HepG2 (cell line): ENCODE data around the gene BAHCC1. TPM values are rescaled to one million over a fixed set of nuclear protein-coding genes. Genes with fewer than 3 reads are reported as not detected.

Experiments
- CAMTA2 ChIP-seq: sonication (generic); formaldehyde crosslinking; IDR thresholded peaks from 2 replicates; pipeline ENCODE4 v1.4.0; 2020; ENCODE audit warnings: mild to moderate bottlenecking, missing genetic modification reagents, borderline replicate concordance
- KLF12 ChIP-seq: sonication (generic); formaldehyde crosslinking; IDR thresholded peaks from 2 replicates; pipeline ENCODE4 v1.4.0; 2020; ENCODE audit warnings: missing genetic modification reagents, borderline replicate concordance
- NFIC ChIP-seq: IDR thresholded peaks from 2 replicates; pipeline ENCODE4 v1.6.1; 2012; ENCODE audit warnings: mild to moderate bottlenecking, low read length, inconsistent platforms
- NR3C1 ChIP-seq: sonication (generic); formaldehyde crosslinking; IDR thresholded peaks from 2 replicates; pipeline ENCODE4 v1.4.0; 2020; ENCODE audit warnings: missing genetic modification reagents
- POLR2AphosphoS5 ChIP-seq: IDR thresholded peaks from 2 replicates; pipeline ENCODE4 v1.6.1; 2012; ENCODE audit warnings: low read depth, low read length
- RCOR2 ChIP-seq: IDR thresholded peaks from 2 replicates; pipeline ENCODE4 v1.6.1; 2016; ENCODE audit warnings: missing biosample characterization, missing genetic modification reagents
- SMAD3 ChIP-seq: sonication (generic); formaldehyde crosslinking; IDR thresholded peaks from 2 replicates; pipeline ENCODE4 v1.4.0; 2020; ENCODE audit warnings: missing genetic modification reagents
- TBX2 ChIP-seq: sonication (generic); formaldehyde crosslinking; IDR thresholded peaks from 2 replicates; pipeline ENCODE4 v1.5.0; 2020; ENCODE audit warnings: missing genetic modification reagents, mild to moderate bottlenecking, borderline replicate concordance
- ZBTB21 ChIP-seq: sonication (generic); formaldehyde crosslinking; IDR thresholded peaks from 2 replicates; pipeline ENCODE4 v1.4.0; 2020; ENCODE audit warnings: missing genetic modification reagents
- ZNF33A ChIP-seq: sonication (generic); formaldehyde crosslinking; IDR thresholded peaks from 2 replicates; pipeline ENCODE4 v1.5.1; 2020; ENCODE audit warnings: missing genetic modification reagents, mild to moderate bottlenecking, moderate library complexity, borderline replicate concordance
- ZNF703 ChIP-seq: sonication (generic); formaldehyde crosslinking; IDR thresholded peaks from 2 replicates; pipeline ENCODE4 v1.5.1; 2020; ENCODE audit warnings: missing genetic modification reagents, mild to moderate bottlenecking, moderate library complexity, borderline replicate concordance
- ZNF788 ChIP-seq: sonication (generic); formaldehyde crosslinking; IDR thresholded peaks from 2 replicates; pipeline ENCODE4 v1.5.0; 2020; ENCODE audit warnings: mild to moderate bottlenecking, missing genetic modification reagents, borderline replicate concordance
- ZNF83 ChIP-seq: sonication (generic); formaldehyde crosslinking; IDR thresholded peaks from 2 replicates; pipeline ENCODE4 v1.4.0; 2020; ENCODE audit warnings: missing genetic modification reagents, mild to moderate bottlenecking, borderline replicate concordance
- ZSCAN12 ChIP-seq: sonication (generic); formaldehyde crosslinking; IDR thresholded peaks from 2 replicates; pipeline ENCODE4 v1.9.0; 2021; ENCODE audit warnings: mild to moderate bottlenecking, missing genetic modification reagents
- ZSCAN9 ChIP-seq: IDR thresholded peaks from 2 replicates; pipeline ENCODE4 v1.6.1; 2016; ENCODE audit warnings: borderline replicate concordance
- polyA plus RNA-seq, 8 experiments: library from polyadenylated mRNA; depleted of rRNA in 3 of 8; stranded (reverse) in 7 of 8; unstranded in 1 of 8; fragments of >200 nt; fragmentation: Illumina TruSeq in 4 of 8; extraction: Trizol in 4 of 8; gene quantifications; 2 replicates each; pipeline versions ENCODE4 v1.2.1 to v1.2.3, GENCODE V29; 2011 to 2016; ENCODE audit warnings: low read depth in 4 of 8, missing spikeins in 1 of 8, mixed read lengths in 1 of 8; ENCODE audit not compliant: insufficient read depth in 1 of 8
- total RNA-seq, 5 experiments: library from RNA; depleted of rRNA; stranded (reverse); fragments of >200 nt; fragmentation: Illumina TruSeq; extraction: Trizol; gene quantifications; 2 replicates each; pipeline ENCODE4 v1.2.3, GENCODE V29; 2016; ENCODE audit warnings: low read depth in 1 of 5
- TF ChIP-seq, protein P1 (sequence below): sonication (generic); formaldehyde crosslinking; IDR thresholded peaks from 2 replicates; pipeline ENCODE4 v1.5.0; 2020; ENCODE audit warnings: mild to moderate bottlenecking, missing genetic modification reagents, borderline replicate concordance
- TF ChIP-seq, protein P2 (sequence below): IDR thresholded peaks from 2 replicates; pipeline ENCODE4 v1.6.1; 2016; ENCODE audit warnings: low read depth
- TF ChIP-seq, protein P3 (sequence below): sonication (generic); formaldehyde crosslinking; conservative IDR thresholded peaks from 2 replicates; pipeline ENCODE4 v1.5.0; 2020; ENCODE audit warnings: missing genetic modification reagents
- TF ChIP-seq, protein P4 (sequence below): sonication (generic); formaldehyde crosslinking; IDR thresholded peaks from 2 replicates; pipeline ENCODE4 v1.9.0; 2021; ENCODE audit warnings: missing genetic modification reagents, borderline replicate concordance

The BAHCC1 gene
- total and polyA plus RNA-seq, 2 of the 13 experiments (the other 11 are each of a cell fraction or from before 2014, with no cell fraction given), result 1.4 to 1.7 TPM

DNA sequence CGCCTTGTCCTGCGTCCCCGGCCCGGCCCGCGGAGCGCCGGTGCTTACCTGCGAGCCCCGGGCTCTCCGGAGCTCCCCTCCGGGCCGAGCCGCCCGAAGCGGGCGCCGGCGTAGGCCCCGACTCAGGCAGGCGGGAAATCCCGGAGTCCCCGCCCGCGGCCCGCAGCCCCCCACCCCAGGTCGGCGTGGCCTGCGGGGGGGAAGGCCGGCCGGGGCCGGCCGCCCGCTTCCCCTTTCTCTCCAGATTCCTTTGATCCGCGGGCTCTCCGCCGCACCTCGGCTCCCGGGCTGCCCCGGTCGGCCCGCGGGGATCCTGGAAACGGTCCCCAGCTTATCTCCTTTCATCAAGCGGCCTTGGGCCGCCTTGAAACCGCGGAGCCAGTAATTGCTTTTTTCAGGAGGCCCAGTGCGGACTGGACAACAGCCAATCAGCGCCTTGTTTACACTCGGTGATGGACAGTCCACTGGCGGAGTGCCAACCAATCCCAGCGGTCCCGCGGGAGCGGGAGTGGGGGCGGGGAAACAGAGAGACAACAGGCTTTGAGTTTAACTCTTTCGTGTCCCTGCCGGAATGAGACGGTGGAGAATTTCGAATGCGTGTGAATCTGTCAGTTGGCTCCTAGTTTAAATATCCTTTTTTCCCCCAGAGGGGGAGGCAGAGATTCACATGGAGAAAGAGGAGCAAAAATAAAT is 1.4 kb upstream of the BAHCC1 start (continued):
- TF ChIP-seq, protein P1, sequence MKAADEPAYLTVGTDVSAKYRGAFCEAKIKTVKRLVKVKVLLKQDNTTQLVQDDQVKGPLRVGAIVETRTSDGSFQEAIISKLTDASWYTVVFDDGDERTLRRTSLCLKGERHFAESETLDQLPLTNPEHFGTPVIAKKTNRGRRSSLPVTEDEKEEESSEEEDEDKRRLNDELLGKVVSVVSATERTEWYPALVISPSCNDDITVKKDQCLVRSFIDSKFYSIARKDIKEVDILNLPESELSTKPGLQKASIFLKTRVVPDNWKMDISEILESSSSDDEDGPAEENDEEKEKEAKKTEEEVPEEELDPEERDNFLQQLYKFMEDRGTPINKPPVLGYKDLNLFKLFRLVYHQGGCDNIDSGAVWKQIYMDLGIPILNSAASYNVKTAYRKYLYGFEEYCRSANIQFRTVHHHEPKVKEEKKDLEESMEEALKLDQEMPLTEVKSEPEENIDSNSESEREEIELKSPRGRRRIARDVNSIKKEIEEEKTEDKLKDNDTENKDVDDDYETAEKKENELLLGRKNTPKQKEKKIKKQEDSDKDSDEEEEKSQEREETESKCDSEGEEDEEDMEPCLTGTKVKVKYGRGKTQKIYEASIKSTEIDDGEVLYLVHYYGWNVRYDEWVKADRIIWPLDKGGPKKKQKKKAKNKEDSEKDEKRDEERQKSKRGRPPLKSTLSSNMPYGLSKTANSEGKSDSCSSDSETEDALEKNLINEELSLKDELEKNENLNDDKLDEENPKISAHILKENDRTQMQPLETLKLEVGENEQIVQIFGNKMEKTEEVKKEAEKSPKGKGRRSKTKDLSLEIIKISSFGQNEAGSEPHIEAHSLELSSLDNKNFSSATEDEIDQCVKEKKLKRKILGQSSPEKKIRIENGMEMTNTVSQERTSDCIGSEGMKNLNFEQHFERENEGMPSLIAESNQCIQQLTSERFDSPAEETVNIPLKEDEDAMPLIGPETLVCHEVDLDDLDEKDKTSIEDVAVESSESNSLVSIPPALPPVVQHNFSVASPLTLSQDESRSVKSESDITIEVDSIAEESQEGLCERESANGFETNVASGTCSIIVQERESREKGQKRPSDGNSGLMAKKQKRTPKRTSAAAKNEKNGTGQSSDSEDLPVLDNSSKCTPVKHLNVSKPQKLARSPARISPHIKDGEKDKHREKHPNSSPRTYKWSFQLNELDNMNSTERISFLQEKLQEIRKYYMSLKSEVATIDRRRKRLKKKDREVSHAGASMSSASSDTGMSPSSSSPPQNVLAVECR (CRISPR knock-in tag), result peak; percentile 77; the same call in 1 of the 2 replicates
- TF ChIP-seq ZSCAN9 (CRISPR knock-in tag) (0 out of 2 replicates have a peak, but pooled peaks have one; percentile 60), ZNF83 (no peak), ZNF33A (CRISPR knock-in tag) (no peak), ZNF788 (CRISPR knock-in tag) (peak; percentile 95), ZSCAN12 (CRISPR knock-in tag) (no peak; the same call in 1 of the 2 replicates), SMAD3 (CRISPR knock-in tag) (peak; percentile 96), NR3C1 (CRISPR knock-in tag) (no peak), ZNF703 (CRISPR knock-in tag) (no peak; the same call in 1 of the 2 replicates), ZBTB21 (CRISPR knock-in tag) (no peak), CAMTA2 (CRISPR knock-in tag) (no peak), TBX2 (CRISPR knock-in tag) (peak; percentile 95), RCOR2 (peak; percentile 77; the same call in 1 of the 2 replicates), POLR2AphosphoS5 (peak; percentile 57; the same call in 1 of the 2 replicates), KLF12 (CRISPR knock-in tag) (peak; percentile 66), NFIC (peak; percentile 100)
- TF ChIP-seq, protein P2, sequence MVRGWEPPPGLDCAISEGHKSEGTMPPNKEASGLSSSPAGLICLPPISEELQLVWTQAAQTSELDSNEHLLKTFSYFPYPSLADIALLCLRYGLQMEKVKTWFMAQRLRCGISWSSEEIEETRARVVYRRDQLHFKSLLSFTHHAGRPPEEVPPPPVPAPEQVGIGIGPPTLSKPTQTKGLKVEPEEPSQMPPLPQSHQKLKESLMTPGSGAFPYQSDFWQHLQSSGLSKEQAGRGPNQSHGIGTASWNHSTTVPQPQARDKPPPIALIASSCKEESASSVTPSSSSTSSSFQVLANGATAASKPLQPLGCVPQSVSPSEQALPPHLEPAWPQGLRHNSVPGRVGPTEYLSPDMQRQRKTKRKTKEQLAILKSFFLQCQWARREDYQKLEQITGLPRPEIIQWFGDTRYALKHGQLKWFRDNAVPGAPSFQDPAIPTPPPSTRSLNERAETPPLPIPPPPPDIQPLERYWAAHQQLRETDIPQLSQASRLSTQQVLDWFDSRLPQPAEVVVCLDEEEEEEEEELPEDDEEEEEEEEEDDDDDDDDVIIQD (CRISPR knock-in tag), result peak; percentile 45; the same call in 1 of the 2 replicates
- TF ChIP-seq, protein P3, sequence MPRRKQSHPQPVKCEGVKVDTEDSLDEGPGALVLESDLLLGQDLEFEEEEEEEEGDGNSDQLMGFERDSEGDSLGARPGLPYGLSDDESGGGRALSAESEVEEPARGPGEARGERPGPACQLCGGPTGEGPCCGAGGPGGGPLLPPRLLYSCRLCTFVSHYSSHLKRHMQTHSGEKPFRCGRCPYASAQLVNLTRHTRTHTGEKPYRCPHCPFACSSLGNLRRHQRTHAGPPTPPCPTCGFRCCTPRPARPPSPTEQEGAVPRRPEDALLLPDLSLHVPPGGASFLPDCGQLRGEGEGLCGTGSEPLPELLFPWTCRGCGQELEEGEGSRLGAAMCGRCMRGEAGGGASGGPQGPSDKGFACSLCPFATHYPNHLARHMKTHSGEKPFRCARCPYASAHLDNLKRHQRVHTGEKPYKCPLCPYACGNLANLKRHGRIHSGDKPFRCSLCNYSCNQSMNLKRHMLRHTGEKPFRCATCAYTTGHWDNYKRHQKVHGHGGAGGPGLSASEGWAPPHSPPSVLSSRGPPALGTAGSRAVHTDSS (CRISPR knock-in tag), result no peak
- TF ChIP-seq, protein P4, sequence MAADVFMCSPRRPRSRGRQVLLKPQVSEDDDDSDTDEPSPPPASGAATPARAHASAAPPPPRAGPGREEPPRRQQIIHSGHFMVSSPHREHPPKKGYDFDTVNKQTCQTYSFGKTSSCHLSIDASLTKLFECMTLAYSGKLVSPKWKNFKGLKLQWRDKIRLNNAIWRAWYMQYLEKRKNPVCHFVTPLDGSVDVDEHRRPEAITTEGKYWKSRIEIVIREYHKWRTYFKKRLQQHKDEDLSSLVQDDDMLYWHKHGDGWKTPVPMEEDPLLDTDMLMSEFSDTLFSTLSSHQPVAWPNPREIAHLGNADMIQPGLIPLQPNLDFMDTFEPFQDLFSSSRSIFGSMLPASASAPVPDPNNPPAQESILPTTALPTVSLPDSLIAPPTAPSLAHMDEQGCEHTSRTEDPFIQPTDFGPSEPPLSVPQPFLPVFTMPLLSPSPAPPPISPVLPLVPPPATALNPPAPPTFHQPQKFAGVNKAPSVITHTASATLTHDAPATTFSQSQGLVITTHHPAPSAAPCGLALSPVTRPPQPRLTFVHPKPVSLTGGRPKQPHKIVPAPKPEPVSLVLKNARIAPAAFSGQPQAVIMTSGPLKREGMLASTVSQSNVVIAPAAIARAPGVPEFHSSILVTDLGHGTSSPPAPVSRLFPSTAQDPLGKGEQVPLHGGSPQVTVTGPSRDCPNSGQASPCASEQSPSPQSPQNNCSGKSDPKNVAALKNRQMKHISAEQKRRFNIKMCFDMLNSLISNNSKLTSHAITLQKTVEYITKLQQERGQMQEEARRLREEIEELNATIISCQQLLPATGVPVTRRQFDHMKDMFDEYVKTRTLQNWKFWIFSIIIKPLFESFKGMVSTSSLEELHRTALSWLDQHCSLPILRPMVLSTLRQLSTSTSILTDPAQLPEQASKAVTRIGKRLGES, result no peak
